Activated CD4-positive, alpha-beta T cell treated with anti-CD3 and anti-CD28 coated beads, Interleukin-2, amount 50 U/mL, for 24 hours (primary cell): ENCODE results near the gene NOTO.
A peak's percentile ranks its signal among the peaks of the same experiment; 100 is the strongest.
"Not testable (repeated sequence)": the region's sequence is repeated elsewhere in the genome, so short reads cannot be mapped to it uniquely, and the experiment has no call there.

Source experiments
- DNase-seq, 2 donors: peaks; one replicate each; pipeline ENCODE4 v3.0.0-alpha.2; 2020; ENCODE audit warnings: low read depth in 1 of 2, low spot score in 1 of 2

Gene NOTO, protein sequence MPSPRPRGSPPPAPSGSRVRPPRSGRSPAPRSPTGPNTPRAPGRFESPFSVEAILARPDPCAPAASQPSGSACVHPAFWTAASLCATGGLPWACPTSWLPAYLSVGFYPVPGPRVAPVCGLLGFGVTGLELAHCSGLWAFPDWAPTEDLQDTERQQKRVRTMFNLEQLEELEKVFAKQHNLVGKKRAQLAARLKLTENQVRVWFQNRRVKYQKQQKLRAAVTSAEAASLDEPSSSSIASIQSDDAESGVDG

DNA sequence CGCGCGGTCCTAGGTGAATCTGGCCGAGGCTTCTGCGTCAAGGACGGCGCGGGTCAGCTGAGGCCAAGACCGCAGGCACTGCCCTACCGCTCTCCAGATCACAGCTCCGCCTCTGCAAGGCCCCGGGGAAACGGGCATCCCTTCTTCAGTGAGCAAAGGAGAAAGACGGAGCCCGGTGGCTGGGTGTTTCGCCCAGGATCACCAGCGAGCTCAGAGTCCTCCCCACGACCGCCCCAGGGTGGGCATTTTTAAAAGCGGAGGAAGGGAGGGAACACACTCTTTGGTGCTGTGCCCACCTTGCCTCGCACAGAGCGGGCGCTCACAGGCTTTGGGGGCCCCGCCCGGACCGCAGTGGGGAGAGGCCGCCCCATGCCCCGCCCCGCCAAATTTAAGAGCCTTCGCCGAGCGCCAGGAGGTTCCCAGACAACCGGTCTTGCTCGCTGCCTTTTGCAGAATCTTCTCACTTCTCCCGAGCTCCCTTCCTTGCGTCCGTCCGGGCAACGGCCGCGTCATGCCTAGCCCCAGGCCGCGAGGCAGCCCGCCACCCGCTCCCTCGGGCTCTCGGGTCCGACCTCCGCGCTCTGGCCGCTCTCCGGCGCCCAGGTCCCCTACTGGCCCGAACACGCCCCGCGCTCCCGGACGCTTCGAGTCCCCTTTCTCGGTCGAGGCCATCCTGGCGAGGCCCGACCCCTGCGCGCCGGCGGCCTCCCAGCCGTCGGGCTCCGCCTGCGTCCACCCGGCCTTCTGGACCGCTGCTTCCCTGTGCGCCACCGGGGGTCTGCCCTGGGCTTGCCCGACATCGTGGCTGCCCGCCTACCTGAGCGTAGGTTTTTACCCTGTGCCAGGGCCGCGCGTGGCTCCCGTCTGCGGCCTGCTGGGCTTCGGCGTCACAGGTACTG is at the start of gene NOTO:
NOTO (plus strand) TSS at position 419 of the 899 bp plus-strand sequence; CDS start at position 512, 93 bp downstream.
- no peak for DNase-seq

DNA sequence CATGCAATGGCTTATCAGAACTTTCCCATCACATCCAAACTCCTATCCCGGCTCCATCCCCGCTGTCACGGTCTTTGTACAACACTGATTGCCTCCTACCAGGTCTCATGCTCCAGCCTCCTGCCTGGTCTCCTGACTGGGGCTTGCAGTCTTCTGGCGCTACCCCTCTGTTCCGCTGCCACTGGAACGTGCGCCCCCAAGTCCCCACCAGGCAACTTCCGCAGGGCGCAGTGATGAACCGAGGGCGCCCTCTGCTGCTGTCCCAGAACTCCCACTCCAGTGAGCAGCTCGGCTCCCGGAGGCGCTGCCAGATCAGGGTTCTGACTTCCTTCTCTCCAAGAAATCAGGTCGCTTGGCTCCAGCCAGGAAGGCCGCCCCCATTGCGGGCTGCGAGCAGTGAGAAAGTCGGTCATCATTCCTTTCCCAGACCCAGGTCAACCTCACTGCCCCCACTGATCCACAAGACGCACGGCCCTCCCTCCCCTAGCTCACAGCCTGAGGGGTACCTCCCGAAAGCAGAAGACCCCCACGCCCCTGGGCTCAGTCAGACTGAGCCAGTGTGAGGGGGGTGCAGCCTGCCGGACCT is 45.7 kb upstream of the NOTO start:
- DNase-seq: no peak

DNA sequence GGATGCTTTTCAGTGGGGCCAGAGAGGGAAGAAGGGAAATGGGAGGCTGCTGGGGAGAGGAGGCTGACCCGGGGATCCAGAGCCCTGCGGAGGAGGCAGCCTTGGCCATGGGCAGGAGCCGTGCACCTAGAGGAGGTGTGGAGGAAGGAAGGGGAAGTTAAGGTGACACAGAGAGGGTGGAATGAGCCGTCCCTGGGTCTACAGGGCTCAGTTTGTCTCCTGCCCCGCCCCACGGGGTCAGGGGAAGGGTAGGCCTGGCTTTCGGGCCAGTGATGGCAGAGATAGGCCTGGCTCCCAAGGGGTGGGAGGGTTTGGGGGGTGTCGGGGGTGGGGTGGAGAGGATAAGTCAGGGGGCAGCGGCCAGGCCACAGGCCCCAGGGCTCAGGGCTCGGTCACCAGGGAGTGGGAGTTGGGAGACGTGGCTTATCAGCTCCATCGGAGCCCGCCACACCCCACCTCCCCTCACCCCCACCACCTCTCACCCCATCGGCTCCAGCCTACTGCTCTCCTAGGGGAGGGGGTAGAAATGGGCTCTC is 39.5 kb upstream of the NOTO start:
- DNase-seq: no peak

DNA sequence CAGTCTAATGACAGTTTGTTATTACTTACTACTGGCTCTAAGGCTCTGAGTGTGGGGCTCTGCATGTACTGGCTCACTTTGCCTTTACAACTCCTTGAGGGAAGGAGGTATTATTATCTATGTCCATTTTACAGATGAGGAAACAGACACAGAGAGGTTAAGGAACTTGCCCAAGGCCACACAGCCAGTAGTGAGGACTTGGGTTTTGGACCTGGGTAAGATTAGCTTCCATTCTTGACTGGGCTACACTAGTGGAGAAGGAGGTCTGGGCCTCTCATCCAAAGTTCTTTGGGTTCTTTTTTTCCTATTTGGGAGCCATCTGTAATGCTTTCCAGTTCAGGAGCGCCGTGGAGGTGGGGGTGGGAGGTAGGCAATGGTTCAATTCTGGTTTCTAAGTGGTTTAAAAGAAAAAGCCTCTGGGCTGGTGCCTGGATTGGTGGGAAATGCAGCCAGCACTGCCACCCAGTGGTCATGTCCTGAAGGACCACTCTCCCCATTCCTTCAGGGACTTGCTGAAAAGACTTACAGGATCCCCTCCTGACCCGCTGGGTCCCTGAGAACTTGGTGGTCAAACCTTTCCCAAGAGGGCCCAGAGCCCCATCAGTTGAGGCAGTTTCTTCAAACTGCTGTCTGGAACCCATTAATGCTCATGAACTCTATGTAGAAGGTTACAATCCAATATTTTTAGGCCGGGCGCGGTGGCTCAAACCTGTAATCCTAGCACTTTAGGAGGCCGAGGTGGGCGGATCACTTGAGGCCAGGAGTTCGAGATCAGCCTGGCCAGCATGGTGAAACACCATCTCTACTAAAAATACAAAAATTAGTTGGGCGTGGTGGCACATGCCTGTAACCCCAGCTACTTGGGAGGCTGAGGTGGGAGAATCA is 38.6 kb upstream of the NOTO start:
- DNase-seq: peak; percentile 46 to 49

DNA sequence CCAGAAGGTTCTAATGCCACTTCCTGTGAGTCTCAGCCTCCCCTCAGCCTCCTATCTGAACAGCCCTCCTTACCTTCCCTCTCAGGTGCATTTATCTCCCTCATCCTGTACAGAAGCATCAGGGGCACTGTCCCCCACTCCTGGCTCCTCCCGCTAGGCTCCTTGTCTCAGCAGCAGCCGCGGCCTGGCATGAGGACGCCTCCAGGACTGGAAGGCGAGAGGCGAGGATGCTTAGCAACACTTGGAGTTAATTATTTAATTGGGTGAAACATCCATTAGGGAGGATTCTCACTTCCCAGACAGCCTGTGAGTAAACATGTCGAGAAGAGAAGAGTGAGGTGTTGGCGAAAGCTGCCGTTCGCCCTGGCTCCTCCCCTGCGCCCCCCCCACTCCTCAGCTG is 36.4 kb upstream of the NOTO start:
- DNase-seq: not testable (repeated sequence)

DNA sequence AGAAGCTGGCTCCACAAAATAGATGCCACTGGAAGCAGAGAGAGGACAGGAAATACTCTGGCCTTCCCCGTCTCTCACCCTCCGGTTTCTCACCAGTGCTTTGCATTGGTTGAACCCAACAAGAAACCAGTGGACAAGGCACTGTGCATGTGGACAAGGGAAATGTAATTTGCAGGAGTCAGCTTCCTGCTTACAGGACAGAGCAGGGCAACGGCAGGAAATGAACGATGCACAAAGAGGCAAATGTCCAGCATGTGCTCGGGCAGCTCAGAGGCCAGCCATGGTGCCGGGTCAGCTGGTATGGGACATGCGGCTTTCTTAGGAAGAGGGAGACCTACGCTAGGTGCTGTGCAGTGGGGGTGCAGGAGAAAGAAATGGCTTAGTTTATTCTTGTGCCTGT is 35.6 kb upstream of the NOTO start:
- not testable (repeated sequence) for DNase-seq

DNA sequence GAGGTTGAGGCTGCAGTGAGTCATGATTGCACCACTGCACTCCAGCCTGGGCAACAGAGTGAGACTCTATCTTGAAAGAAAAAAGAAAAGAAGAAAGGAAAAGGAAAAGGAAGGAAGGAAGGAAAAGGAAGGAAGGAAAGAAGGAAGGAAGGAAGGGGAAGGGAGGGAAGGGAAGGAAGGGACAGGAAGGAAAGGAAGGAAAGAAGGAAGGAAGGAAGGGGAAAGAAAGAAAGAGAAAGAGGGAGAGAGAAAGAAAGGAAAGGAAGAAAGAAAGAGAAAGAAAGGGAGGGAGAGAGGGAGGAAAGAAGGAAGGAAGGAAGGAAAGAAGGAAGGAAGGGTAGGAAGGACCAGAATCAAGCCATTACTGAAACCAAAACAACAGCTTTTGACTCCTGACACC is 34.0 kb upstream of the NOTO start:
- not testable (repeated sequence) for DNase-seq

DNA sequence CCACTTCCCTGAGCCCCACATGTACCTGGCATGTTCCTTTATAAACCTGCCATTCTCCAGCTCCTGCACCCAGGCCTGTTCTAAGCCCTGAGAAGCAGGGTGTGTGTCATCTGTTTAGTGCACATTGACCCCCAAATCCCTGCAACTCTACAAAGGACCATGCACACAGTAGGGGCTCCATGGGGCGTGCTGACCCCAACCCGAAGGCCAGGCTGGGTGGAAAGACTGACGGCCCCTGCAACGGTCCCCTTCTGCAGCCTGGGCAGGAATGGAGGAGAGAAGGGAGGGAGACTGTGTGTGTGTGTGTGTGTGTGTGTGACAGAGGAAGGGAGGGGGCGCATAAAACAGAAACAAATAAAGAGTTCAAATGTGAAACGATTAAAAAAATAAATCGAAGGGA is 32.0 kb upstream of the NOTO start:
- DNase-seq: not testable (repeated sequence)

DNA sequence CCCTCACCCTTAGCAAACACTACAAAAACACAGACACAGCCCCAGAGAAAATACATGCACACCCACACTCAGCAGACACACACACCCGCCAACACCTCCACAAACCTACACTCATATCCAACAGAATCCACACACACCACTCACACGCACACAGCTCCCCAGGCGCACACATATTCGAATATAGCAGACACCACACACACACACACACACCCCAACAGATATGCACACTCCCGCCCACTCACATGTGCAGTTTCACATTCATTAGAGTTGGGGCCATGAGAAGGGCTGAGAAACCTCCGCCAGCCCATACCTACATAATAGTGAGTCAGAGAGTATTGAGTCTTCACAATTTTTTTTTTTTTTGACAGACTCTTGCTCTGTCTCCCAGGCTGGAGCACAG is 29.4 kb upstream of the NOTO start:
- DNase-seq: peak in 1 of 2 donors; percentile 51

DNA sequence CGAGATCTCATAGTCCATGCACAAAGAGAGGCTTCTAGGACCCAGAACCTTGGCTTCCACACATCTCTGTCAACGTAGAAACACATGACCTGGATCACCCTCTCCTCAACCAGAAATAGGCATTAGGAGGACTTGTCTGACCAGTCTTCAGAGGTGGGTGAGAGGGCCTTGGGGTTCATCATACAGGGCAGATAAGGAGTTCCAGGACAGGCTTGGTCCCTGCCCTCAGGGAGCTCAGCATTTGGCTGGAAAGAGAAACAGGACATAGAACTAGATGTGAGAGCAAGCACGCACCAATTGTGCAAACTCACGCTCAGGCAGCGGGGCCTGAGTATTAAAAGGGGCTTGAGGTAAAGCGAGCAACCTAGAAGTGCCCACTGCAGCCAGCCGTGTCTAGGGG is 28.6 kb upstream of the NOTO start:
- no peak for DNase-seq

DNA sequence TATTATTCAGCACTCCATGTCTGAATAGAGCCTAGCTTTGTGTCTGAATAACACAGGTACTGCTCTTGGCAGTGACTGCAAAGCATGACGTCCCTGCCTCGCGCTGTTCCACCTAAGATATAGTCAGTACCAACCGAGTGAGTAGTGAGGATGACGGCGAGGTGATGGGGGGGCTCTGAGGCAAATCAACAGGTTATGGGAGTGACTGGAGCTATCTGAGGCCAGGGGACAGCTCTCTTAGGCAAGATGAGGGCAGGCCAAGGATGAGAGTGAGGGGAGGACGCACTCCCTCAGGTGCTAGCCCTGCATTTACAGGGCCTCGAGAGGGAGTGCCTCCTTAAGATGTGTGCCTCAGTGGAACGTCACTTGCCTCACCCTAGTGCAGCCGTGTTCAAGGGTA is 28.1 kb upstream of the NOTO start:
- DNase-seq: no peak

DNA sequence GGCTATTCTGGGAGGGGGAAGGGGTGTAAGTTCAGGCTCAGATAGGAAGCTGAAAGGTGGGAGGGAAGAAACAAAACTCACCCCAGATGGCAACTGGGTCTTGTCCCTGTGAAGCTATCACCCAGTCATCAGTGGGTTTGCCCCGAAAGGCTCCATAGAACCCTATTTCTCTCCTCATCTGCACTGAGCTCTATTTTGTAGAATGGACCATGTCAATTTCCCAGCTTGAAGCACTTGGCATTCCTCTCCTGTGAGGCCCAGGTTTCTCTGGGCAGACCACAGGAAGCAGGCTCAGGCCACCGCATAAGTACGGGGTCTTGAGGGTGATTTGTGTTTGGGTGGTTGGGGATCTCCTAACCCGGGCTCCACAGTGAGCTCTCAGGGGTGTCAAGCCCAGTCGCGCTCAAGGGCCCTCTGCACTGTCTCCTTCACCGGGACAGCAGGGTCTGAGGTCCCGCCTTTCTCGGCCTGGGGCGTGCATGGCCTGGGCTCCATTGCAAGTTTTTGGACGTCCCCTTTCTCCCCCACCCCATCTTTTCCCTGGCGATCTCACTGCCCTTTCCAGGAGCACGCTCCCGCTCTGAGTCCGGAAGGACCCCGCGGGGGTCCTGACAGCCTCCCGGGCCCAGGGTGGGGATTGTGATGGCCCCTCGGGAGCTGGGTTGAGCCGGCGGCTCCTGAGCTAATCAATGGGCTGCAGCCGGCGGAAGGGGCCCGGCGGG is 27.3 kb upstream of the NOTO start:
- no peak for DNase-seq

DNA sequence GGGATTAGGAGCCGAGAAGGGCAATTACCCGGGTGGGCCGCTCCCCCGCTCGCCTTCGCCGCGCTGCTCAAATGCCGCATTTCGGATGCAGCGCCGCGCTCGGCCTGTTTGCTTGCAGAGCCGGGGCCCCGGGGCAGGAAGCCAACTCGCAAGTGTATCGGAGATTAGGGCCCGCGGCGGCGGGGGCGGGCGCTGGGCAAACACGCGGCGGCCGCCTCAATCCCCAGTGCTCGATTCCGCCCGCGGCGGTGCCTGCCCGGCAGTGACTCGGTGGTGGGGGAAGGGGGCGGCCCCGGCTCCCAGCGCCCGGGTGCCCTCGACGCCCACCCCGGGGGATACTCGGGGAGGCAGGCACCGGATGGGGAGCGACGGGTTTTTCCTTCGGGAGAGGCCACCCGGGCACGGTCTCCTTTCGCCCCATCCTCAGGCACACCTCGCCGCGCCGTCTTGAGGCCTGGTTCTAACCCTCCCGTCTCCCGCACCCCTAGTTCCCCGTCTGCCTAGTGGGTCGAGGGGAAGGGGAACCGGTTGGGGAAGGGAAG is 26.6 kb upstream of the NOTO start:
- DNase-seq: peak; percentile 44 to 47

DNA sequence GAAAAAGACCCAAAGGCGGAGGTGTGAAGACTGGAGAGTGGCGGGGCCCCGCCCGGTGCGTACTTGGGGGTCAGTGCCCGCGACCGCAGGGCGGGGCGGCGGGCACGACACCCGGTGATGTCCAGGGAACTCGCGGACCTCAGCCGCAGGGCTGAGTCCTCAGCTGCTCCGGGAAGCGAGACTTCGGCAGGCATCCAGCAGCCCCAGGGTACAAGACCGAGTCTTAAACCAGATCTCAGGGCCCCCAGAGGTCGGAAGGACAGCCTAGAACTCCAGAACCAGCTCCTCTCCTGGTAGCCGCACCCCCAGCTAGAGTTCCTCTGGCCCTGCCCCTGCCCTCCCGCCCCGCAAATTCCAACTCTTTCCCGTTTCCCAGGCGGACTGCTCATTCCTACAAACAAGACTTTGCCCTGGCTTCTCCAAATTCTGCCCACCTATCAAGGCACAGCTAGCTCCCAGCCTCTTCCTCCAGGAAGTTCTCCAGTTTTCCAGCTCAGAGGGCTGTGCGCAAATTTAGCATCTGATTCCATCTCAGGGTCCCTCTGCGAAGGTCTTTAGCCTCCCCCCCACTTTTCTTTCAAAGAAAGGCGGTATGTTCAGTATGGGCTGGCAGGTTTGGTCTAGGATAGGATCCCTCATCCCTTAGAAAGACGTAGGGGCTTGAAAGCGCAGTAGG is 26.0 kb upstream of the NOTO start:
- DNase-seq: no peak

DNA sequence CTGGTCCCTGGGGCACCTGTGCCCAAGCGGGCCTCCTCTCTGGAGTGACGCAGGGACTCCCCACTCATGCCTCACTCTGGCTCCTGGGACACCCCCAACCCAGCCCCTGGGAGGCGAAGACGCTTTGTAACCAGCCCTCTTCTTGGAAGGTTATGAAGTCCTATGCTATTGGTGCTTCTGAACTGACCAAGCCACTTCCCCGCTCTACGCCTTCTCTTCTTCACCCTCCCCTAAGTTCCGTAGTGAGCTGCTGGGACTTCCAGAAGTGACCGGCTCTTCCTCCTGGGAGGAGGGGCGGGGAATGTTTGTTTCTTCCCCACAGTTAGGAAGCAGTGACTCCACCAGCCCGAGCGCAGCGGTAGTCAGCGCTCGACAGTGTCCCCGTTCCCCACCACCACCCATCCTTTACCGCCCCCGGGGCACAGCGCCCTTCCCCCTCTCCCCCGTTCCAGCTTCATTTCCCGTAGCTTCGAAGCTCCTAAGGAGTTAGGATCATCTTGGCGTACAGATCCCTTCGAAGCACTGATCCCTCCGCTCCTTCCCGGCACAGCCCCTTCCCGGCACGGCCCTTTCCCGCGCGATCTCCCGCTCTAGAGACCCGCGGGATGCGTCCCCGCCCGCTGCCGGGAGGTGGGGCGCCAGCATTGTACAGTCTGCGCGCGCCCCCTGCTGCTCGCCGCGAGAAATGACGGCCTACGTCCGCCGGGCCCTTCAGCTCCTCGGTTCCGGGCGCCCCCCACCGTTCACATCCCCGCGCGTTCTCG is 25.3 kb upstream of the NOTO start:
- DNase-seq: peak; percentile 81

DNA sequence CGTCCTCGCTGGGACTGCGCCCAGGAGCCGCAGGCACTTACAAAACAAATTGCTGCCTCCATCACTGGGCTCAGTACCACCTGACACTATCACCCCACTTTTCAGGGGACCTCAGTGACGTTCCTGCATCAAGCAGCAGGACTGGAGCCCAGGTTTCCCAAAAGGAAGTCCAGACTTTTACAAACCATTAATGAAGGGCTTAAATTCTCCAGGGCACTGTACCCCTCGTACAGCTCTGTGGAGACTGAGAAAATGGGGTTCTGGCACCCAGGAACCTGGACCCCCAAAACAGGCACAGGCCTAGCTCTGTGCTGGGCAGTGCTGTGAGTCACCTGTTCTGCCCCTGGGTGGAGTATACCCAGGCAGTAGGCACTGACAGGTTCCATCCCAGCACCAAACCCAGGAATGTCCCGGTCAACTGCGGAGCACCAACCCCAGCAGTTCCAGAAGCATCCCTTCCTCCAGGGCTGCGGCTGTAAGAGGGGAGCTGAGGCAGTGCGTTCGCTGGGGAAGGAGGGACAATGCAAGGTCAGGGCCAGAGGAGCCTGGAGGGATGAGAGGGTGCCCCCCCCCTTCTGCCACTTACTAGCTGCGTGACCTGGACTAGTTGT is 24.6 kb upstream of the NOTO start:
- DNase-seq: no peak

DNA sequence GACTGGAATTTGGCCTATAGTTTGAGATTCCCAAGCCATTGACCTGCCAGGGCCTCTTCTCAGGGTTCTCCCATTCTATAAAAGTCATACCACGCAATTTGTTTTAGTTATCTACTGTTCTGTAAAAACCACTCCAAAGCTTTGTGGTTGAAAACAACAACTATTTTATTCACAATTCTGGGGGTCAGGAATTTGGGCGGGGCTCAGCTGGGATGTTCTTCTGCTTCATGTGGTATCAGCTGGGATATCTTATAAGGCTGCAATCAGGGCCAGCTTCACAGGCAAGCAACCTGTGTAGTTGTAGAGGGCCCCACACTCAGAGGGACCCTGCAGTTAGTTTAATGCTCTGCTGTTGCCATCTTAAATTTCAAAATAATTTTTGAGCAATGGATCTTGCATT is 16.4 kb upstream of the NOTO start:
- no peak for DNase-seq

DNA sequence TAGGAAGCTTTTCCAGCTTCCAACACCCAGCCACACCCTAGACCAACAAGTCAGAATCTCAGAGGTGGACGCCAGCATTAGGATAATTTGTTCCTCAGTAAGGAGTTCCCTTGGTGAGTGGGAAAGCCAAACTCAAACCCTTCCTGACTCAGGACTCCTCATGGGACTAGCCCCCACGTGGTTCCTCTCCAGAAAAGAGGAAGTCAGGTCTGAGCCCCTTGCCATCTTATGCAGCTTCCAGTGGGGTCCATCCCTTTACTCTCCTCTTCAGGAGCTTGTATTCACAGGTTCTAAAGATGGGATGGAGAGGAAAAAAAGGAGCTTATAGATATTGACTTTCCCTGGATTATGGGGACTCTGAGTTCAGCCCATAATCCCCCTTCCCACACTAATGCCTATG is 14.8 kb upstream of the NOTO start:
- DNase-seq: no peak
